Hepatic stellate cell (primary cell): Measurements from ENCODE around the gene GNAT2.
"Not testable (repeated sequence)": the region's sequence is repeated elsewhere in the genome, so short reads cannot be mapped to it uniquely, and the experiment has no call there.

ENCODE experiments used
- DNase-seq: peaks from one replicate; pipeline ENCODE4 v3.0.0; 2011; ENCODE audit warnings: low spot score

The GNAT2 gene

DNA sequence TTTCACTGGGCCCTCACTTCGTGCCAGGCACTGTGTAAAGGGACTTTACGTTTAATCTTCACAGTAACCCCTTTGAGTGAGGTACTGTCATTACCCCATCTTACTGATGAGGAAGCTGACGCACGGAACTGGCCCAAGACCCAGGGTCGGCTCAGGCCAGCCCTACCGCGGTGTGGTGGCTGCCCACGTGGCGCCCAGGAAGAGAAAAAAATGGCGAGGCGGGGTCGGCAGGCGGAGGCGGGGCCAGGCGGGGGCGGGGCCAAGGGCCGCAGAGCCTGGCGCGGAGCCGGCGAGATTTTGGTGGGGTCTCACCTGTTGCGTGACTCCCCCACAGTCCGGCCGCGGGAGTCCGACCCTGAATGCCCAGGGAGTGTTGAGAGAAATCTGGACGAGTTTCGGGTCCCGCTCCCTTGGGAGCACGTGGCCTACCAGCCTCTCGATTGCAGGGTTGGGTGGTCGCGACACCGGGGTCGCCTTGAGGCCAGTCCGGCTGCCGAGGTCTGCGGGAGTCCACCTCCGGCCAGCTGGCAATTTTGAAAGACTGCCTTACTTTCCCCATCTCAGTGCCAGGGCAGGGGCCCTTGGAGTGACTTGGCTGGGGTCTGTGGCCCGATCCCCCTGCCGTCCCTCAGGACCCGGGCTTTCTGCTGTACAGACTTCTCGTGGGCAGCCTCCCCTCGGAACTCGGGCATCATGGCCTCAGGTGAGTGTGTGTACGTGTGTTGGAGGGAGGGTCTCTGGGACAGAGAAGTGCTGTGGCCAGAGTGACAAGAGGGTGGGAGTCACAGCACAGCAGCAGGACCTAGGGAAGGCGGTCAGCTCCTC, at the start of gene GNAT2, which contains the start of gene AMPD2:
Gene GNAT2 (minus strand): TSS at position 41 of the 825 bp plus-strand sequence. CDS start 6,746 bp downstream, outside the sequence.
Gene AMPD2 (plus strand): TSS at position 262 of the 825 bp plus-strand sequence. CDS start 1,339 bp downstream, outside the sequence.
- DNase-seq = peak; percentile 75

DNA sequence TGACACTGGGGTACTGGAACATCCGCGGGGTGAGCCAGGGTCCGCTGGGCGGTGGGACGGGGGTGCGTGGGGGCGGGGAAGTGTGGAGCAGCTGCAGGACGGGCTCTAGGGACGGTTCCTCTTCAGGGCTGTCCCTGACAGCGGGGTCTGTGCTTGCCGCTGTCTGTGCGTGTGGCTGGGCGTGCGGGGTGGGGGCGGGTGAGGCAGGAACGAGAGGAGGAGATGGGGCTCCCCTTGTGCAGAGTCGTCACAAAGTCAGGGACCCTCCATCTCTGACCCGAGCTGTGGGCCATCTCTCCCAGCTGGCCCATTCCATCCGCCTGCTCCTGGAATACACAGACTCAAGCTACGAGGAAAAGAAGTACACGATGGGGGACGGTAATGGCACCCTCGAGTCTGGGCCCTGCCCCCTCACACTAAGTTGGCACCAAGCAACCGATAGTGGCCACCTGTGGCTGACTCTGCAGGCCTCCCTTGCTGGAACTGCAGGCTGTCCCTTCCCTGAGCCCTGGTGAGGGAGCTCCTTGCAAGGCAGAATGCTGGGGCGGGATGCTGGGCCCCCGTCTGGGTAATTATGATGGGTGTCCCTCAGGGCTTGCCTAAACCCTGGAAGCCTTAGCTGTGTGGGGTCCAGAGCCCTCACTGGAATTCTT, 48.8 kb upstream of the GNAT2 start:
- DNase-seq = no peak

DNA sequence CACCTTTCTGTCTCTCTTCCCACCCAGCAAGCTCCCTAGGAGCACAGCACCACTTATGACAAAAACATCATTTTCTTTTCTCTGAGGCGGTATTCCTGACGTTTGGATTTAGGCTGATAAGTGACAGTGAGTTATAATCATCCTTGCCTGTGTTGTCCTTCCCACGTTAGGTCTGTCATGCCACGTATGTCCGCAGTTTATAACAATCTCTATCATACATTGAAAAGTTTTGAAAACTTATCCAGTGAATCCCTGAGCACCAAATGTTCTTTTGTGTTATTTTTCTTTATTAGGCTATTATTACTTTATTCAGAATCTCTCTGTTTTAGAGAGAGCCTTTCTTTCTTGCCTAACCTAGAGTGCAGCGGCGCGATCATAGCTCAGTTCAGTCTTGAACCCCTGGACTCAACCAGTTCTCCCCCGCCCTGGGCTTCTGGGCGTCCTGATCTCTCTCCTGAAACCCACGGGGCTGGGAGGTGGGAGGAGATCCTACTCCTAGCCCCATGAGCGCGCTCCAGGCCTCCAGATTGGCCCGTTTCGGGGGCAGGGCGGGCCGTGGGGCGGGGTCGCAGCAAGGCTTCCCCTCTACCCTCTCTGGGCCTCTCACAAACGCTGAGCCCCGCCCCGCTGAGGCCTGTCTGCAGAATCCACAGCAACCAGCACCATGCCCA, 48.2 kb upstream of the GNAT2 start, which contains the start of gene GSTM2:
Gene GSTM2 (plus strand): TSS at position 606 of the 671 bp plus-strand sequence. CDS start 59 bp downstream, at position 665.
- peak; percentile 88 for DNase-seq

DNA sequence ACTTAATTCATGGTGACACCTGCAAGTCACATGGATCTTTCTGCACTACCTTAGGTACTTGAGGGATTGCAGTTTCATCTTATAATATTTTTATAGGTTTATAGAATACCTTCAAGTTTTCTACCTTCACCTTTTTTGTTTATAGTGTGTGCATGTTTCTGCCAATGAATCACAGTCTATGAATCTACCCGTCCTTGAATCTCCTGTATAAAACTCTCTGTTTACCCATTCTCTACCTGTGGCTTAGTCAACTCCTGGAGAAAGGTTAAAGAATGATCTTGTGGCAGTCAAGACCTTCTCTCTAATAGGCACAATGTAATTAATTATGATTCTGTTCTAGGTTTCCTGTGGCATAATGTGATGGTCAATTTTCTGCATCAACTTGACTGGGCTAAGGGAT, 45.3 kb upstream of the GNAT2 start:
- no peak for DNase-seq

DNA sequence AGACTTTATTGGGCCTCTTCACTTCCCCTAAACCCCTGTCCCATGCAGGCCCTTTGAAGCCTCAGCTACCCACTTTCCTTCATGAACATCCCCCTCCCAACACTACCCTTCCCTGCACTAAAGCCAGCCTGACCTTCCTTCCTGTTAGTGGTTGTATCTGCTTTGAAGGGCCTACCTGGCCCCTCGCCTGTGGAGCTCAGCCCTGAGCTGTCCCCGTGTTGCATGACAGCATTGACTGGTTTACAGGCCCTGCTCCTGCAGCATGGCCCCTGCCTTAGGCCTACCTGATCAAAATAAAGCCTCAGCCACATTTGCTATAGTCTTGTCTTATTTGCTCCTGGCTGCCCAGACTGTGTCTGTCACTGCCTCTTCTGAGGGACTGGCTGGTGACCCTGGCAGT, 42.0 kb upstream of the GNAT2 start:
- DNase-seq = no peak

DNA sequence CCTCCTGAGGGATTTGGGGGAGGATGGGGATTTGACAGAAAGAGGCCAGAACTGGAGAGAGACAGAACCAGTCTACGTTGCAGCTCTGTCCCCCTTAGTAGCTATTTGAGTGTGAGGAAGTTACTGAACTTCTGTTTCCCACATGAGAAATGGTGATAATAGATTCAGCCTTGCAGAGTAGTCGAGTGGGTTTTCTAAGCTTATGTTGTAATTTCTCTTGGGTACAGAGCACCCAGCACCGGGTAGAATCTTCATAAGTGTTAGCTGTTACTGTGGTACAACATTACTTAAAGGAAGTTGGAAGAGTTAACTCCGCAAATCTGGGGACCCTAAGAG, 41.2 kb upstream of the GNAT2 start:
- DNase-seq = not testable (repeated sequence)

DNA sequence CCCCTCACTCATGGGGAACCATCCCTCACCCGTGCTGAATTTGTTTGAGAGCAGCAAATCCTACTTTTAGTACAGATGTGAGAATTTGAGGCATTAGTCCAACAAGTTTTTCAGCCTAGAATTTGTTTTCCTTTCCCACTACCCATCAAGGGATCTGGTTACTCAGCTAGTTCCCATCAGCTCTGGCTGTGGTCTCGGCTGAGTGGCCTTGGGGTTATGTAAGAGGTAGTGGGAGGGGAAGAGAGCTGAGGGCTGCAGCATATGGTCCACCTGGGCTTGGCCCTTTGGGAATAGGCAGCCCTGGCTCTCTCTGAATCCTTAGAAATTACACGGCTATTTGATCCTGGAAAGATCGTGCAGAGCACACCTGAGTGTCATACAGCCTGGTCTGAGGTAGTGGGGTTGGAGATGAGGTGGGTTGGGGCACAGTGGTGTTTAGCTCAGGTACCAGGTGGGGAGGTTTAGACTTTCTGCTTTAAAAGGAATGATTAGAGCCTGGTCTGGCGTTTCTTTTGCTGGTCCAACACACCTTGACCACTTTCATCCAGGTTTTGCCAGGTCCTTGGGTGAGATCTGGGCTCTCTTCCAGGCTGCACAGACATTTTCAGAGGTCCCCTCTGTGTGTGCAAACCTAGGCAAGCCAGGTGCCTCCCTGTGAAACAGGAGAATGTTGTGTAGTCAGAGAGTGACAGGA, 40.7 kb upstream of the GNAT2 start:
- no peak for DNase-seq

DNA sequence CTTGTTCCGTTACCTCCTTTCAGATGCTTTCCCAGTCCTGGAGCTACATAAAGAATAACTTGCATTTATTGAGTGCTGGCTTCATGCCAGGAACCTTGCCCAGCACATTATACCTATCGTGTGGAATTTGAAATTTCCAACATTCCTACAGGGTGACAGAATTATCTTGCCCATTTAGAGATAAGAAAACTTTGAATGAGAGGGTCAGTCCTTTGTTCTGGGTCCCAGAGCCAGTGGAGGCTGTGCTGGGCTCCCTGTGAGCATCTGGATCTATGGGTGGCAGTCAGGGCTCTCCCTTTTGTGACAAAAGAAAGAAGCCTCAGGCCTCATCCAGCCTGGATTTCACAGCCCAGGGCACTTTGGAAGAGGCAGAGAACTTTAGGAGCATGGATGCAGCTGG, 39.7 kb upstream of the GNAT2 start:
- no peak for DNase-seq

DNA sequence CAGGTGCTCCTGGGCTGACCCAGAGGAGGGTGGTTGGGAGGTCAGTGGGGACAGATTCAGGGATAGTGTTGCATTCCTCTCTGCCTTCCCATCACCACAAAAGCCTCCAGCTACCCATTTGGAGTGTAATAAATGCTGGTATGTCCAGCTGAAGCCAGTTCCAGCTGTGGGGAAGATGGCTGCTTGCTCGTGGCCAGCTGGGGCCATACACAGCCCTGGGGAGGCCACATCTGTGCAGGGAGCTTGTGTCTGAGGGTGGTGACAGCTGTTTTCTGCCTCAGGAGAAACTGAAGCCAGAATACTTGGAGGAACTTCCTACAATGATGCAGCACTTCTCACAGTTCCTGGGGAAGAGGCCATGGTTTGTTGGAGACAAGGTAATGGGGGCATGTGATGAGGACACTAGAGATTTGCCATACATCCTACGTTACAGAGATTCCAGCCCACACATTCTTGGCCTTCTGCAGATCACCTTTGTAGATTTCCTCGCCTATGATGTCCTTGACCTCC, 39.2 kb upstream of the GNAT2 start:
- DNase-seq = no peak

DNA sequence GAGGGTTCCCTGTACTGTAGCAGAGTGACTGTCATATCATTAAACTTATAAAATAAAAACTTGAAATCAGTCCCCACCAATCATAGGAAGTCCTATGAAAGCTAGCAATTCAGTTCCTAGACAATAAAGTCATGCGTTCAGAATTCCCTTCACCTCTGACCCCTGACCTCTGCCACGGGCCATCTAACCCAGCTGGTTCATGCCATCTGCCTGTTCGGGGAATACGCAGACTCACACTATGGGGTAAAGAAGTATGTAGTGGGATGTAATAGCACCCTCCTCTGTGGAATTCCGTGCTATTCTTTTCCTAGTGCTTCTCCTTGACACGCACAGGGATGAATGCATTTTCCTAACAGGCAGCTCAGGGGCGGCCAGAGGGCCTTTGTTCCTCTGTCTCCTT, 38.6 kb upstream of the GNAT2 start:
- DNase-seq = no peak

DNA sequence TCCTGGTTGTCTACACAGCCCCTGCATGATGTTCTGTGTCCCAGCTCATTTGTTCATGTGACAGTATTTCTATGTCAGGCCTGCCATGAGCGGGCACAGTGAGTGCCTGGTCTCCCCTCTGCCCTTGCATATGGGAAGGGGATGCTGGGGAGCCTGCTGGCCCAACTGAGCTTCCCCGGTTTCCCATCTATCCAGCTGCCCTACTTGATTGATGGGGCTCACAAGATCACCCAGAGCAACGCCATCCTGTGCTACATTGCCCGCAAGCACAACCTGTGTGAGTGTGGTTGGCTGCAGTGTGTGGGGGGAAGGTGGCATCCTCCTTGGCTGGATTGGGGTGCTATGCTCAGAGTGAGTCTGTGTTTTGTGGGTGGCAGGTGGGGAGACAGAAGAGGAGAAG, 38.0 kb upstream of the GNAT2 start:
- no peak for DNase-seq

DNA sequence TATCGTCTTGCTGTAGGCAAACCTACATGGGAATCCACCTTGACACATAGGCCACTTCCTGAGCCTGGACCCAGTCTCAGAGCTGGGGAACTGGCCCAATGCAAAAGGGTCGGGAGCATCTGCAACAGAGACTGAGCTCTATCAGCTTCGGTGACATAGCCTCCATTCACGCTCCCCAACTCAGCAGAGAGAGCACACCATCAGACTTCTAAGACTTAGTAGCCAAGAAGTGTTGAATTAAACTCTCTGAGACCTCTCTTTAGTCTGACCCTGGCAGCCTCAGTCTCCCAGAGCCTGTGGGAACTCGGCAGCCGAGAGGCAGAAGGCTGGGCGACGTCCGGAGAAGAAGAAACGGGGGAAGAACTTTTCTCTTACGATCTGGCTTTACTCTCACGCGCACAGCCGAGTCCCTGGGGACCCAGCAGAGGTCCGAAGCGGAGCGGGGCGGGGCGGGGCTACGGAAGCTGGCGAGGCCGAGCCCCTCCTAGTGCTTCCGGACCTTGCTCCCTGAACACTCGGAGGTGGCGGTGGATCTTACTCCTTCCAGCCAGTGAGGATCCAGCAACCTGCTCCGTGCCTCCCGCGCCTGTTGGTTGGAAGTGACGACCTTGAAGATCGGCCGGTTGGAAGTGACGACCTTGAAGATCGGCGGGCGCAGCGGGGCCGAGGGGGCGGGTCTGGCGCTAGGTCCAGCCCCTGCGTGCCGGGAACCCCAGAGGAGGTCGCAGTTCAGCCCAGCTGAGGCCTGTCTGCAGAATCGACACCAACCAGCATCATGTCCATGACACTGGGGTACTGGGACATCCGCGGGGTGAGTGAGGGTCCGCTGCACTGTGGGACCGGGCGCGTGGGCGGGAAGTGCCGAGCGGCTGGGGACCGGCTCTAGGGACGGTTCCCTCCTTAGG, 36.5 kb upstream of the GNAT2 start, which contains the start of gene GSTM4:
Gene GSTM4 (plus strand): TSS at position 485 of the 905 bp plus-strand sequence. CDS start 291 bp downstream, at position 776.
- DNase-seq = peak; percentile 86

DNA sequence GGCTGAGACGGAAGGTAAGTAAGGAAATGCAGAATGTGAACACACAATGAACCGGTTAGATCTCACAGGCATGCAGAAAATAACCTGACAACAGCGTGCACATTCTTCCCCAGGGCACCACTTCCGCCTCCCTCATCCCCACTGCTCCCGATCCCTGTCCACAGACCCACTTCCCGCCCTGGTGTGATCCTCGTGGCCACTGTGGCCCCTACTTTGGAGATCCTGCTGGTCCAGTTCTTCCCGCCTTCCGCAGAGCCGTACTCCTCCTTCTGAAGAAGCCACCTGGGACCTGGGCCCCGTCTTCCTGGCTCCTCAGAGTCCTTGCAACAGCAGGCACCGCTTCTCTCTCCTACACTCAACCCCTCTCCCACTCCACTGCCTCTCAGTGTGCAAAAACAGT, 35.1 kb upstream of the GNAT2 start:
- no peak for DNase-seq

DNA sequence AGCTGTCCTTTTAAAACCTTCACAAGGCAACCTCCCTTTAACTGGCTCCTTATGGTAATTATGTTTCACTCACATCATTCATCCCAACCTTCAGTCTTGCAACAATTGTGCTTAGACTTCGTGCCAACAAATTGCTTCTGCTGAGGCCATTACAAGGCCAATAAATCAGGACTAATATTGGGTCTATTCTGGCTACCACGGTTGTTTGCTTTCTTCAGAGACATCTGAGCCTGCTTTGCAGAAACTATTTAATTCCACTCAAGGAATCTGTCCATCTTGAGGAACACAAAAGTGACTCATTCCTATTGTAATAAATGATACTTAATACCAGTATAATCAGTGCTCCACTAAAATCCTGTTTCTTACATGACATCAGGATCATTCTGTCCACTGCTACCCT, 33.9 kb upstream of the GNAT2 start:
- no peak for DNase-seq

DNA sequence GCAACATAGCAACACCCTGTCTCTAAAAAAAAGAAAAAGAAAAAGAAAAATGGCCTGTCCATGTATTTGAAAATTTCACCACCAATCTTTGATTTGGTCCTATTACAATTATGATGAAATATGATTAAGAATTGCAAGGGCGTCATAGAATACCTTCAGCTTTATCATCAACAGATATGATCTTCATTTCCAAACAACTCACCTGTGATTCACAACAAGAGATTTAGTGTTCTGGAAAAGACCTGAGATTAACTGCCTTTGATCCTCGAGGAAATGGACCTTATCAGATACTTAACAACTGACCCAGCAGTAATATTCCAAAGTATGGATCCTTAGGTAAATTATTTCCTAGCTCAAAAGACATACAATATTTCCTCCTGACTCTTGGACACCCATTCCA, 33.0 kb upstream of the GNAT2 start:
- DNase-seq = no peak

DNA sequence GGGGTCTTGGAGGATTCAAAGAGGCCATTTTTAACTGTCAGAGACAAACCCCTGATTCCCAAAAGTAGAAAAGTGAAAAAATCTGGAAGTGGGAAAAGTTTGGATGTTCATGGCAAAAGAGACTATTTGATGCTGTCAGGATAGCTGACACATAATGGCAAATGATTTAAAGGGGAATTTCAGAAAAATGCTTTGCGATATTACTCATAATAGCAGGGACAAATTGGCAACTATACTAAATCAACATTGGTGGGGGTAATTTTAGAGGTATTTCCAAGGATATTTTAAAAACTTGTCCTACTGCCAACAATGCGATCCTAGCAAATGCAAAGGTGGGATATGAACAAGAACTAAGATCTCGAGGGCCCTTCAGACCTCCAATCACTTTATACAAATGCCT, 31.2 kb upstream of the GNAT2 start:
- peak; percentile 60 for DNase-seq

DNA sequence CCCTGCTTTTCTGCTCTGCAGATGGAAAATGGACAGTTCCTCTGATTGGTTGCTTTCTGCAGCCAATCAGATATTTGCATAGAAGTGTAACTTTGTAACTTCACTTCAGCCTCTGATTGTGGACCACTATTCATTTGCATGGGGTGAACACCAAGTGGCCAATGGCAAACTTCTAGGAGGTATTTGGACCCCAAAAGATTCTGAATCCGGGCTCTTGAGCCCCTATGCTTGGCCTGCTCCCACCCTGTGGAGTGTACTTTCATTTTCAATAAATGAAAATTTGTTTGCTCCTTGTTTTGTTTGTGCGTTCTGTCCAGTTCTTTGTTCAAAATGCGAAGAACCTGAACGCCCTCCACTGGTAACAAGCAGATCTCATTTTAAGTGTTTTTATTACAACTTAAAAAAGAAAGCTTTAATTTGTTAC, 30.1 kb upstream of the GNAT2 start:
- no peak for DNase-seq

DNA sequence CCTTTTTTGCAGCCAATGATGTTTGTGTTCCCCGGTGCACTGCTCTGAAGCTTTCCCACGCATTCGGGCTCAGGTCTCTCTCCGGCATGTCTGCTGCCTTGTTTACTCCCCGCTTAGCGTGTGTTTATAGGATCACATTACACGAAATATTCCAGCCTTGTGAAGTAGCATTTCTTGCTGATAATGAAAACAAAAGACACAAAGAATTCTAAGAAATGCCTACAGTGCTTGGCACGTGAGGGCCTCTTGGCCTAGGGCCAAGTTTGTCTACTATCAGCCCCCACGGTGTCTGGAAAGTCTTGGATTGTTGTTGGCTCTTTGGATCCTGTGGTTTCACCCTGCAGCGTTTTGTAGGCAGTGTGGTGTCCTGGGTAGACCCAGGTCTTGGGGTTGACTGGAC, 25.3 kb upstream of the GNAT2 start:
- DNase-seq = no peak

DNA sequence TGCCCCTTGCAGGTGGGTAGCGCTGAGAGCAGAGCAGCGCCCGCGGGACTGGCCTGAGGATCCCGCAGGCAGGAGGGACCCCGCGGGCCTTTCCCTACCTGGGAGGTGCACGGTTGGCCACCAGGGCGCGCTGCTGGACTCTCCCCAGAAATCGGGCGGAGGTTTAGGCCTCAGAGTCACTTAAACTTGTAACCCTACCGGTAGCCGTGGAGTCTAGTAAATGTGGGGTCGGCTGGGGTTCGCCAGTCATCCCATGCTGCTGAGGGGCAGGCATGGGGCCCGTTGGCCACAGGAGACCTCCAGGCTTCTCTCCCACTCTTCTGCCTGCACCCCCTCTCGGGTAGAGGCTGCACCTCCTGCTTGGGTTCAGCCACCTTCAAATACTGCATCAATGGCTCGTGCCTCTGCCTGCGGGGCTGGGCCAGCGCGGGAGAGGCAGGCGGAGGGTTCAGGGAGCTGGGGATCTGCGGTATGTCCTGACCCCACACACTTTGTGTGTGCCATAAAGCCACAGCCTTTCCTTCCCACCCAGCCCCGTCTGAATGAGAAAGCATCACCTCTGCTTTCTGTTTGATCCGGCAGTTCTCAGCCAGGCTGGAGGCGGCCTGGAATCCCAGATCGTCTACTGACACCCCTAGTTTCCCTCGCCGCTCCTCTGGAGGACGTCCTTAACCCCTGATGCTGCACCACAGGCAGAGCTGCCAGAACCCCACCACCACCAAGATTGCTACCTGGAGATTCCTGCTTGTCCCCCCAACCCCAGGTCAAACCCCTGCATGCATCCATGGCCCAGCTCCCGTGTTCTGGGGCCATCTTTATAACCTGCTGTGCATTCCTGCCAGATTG, 24.2 kb upstream of the GNAT2 start:
- DNase-seq = peak; percentile 84

DNA sequence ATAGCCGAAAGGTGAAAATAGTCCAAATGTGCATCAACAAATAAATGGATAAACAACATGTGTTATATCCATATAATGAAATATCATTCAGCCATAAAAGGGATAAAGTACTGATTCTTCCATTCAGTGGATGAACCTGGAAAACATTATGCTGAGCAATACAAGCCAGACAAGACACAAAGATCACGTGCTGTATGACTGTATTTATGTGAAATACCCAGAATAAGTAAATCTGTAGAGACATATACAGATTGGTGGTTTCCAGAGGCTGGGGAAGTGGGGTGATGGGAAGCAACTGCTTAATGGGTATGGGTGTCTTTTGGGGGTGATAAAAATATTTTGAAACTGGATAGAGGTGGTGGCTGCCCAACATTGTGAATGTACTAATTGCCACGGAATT, 23.2 kb upstream of the GNAT2 start:
- no peak for DNase-seq
